Measurements from ENCODE around the gene TRIM26. TPM values are rescaled to one million over a fixed set of nuclear protein-coding genes. Genes with fewer than 3 reads are reported as not detected.

Gene TRIM26
- polyA plus RNA-seq, 1 of the 3 experiments (the other 2 are of a cell fraction) = 26.1 TPM

DNA sequence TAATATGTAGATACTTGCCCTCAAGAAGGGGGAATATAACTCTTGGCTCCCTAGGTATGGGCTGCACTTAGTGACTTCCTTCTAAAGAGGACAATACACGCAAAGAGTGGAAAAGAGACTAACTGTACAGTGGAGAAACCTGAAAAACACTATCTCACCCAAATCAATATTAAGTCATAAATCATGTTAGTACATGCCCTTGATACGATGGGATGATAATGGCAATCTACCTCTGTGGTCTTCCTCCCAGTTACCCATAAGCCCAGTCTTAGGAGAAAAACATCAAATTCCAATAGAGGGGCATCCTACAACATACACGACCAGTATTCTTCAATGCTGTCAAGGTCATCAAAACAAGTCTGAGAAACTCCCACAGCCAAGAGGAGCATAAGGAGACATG lies 1.3 kb downstream of the TRIM26 start:
- POLR2A ChIA-PET = interaction anchor here (2.5 kb wide), 1 partner anchor 114 kb away, joined by 10 read pairs; the partner anchor contains the start of gene TRIM39
- H4K20me1 ChIP-seq (ENCODE audit: insufficient read depth) = peaks cover 22% of the 10 kb centered on the region
- no peak overlapping the region; a peak in 1 of 4 replicates for H3K27ac ChIP-seq (ENCODE audit: low read depth in 2 of 2, low read length in 1 of 2)
- peak overlapping the region; percentile 86 for H3K9ac ChIP-seq
- H3K4me2 ChIP-seq = peak overlapping the region; percentile 85
- H3K9me2 ChIP-seq = no peaks in the 10 kb centered on the region
- no peaks in the 10 kb centered on the region for H3K9me3 ChIP-seq
- no peak overlapping the region for H2AFZ ChIP-seq (ENCODE audit: low read depth)
- H3K27me3 ChIP-seq (ENCODE audit: insufficient read depth) = no peaks in the 10 kb centered on the region
- no peaks in the 10 kb centered on the region for H3K36me3 ChIP-seq (replicated peaks in 1 of 2; ENCODE audit: control insufficient read depth in 1 of 2, insufficient read depth in 2 of 2, low read length in 1 of 2)
- H3F3A ChIP-seq (replicated peaks; ENCODE audit: insufficient read depth) = peaks cover 4% of the 10 kb centered on the region
- CTCF ChIA-PET = interaction anchor here (1.5 kb wide), 1 partner anchor 81 kb away, joined by 3 read pairs; no protein-coding TSS in a partner anchor
- no peak for TF ChIP-seq JUND (IDR thresholded peaks at IDR 0.05)
- TF ChIP-seq, protein P1, sequence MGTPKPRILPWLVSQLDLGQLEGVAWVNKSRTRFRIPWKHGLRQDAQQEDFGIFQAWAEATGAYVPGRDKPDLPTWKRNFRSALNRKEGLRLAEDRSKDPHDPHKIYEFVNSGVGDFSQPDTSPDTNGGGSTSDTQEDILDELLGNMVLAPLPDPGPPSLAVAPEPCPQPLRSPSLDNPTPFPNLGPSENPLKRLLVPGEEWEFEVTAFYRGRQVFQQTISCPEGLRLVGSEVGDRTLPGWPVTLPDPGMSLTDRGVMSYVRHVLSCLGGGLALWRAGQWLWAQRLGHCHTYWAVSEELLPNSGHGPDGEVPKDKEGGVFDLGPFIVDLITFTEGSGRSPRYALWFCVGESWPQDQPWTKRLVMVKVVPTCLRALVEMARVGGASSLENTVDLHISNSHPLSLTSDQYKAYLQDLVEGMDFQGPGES (IDR thresholded peaks at IDR 0.05; ENCODE audit: low read depth, low read length) = no peak
- TF ChIP-seq EP300 (IDR thresholded peaks at IDR 0.05; ENCODE audit: borderline replicate concordance in 1 of 2, low read depth in 1 of 2, low read length in 1 of 2) = no peak
- no peak for TF ChIP-seq MEF2A (IDR thresholded peaks at IDR 0.05; ENCODE audit: borderline replicate concordance, low read depth)
- TF ChIP-seq GABPA (IDR thresholded peaks at IDR 0.05; ENCODE audit: low read depth) = no peak
- no peak for TF ChIP-seq TEAD4 (IDR thresholded peaks at IDR 0.05; ENCODE audit: borderline replicate concordance, insufficient read depth)
- peaks cover 56% of the 10 kb centered on the region for H3K79me2 ChIP-seq (ENCODE audit: insufficient read depth)
- H3K4me3 ChIP-seq (ENCODE audit: low read depth in 2 of 2, low read length in 1 of 2) = peak overlapping the region; percentile 86 to 91
- H3K4me1 ChIP-seq (ENCODE audit: control insufficient read depth in 1 of 2, insufficient read depth in 2 of 2, low read depth in 1 of 2, low read length in 1 of 2) = peaks cover 10 to 21% of the 10 kb centered on the region in 2 experiments; a peak in 3 of 4 replicates
- DNase-seq = no peak
- 68% methylated on average over 3 of the region's 3 CpGs for WGBS (ENCODE audit: low lambda C conversion rate)

DNA sequence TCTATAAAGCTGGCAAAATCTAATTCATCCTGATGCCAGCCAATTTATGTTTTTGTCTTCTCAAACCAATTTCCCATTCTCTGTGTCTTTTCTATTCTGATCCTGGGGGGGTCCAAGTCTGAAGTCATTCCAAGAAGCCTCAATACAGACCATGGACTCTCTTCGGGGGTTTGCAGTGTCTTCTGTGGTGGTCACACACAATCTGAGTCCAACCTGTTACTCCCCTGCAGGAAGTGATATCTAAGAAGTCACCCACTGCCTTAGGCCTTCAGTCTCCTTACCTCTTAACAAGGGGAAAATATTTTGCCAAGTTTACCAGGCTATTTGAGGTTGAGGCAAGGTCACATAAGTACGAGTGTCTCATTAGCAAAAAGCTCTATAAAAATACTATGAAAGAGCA lies 1.9 kb downstream of the TRIM26 start:
- Histone ChIP-seq H3K4me3 (ENCODE audit: low read depth in 2 of 2, low read length in 1 of 2) (peak overlapping the region in 1 of 2 experiments; percentile 86; a peak in 1 of 4 replicates), H3K9ac (no peak overlapping the region), H3K79me2 (ENCODE audit: insufficient read depth) (peaks cover 62% of the 10 kb centered on the region)

More for the DNA sequence above, 1.9 kb downstream of the TRIM26 start:
- H4K20me1 ChIP-seq (ENCODE audit: insufficient read depth) = peaks cover 26% of the 10 kb centered on the region
- TF ChIP-seq POLR2AphosphoS5 (IDR thresholded peaks at IDR 0.05; ENCODE audit: low read depth, low read length) (no peak), RFX5 (IDR thresholded peaks at IDR 0.05; ENCODE audit: low read length) (no peak), RCOR1 (IDR thresholded peaks at IDR 0.05; ENCODE audit: low read length) (no peak), GABPA (IDR thresholded peaks at IDR 0.05; ENCODE audit: low read depth) (no peak), FOXJ3 (CRISPR knock-in tag; IDR thresholded peaks at IDR 0.05) (no peak), FOSL2 (IDR thresholded peaks at IDR 0.05; ENCODE audit: borderline replicate concordance, low read depth) (no peak), SIN3A (IDR thresholded peaks at IDR 0.05; ENCODE audit: borderline replicate concordance, low read depth, low read length) (no peak), GATA2 (CRISPR knock-in tag; IDR thresholded peaks at IDR 0.05) (no peak), RXRA (IDR thresholded peaks at IDR 0.05; ENCODE audit: borderline replicate concordance, low read depth) (no peak)
- TF ChIP-seq, protein P2, sequence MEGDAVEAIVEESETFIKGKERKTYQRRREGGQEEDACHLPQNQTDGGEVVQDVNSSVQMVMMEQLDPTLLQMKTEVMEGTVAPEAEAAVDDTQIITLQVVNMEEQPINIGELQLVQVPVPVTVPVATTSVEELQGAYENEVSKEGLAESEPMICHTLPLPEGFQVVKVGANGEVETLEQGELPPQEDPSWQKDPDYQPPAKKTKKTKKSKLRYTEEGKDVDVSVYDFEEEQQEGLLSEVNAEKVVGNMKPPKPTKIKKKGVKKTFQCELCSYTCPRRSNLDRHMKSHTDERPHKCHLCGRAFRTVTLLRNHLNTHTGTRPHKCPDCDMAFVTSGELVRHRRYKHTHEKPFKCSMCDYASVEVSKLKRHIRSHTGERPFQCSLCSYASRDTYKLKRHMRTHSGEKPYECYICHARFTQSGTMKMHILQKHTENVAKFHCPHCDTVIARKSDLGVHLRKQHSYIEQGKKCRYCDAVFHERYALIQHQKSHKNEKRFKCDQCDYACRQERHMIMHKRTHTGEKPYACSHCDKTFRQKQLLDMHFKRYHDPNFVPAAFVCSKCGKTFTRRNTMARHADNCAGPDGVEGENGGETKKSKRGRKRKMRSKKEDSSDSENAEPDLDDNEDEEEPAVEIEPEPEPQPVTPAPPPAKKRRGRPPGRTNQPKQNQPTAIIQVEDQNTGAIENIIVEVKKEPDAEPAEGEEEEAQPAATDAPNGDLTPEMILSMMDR (IDR thresholded peaks at IDR 0.05) = no peak
- TF ChIP-seq, protein P3, sequence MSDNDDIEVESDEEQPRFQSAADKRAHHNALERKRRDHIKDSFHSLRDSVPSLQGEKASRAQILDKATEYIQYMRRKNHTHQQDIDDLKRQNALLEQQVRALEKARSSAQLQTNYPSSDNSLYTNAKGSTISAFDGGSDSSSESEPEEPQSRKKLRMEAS (IDR thresholded peaks at IDR 0.05; ENCODE audit: low read depth) = no peak
- TF ChIP-seq, protein P4, sequence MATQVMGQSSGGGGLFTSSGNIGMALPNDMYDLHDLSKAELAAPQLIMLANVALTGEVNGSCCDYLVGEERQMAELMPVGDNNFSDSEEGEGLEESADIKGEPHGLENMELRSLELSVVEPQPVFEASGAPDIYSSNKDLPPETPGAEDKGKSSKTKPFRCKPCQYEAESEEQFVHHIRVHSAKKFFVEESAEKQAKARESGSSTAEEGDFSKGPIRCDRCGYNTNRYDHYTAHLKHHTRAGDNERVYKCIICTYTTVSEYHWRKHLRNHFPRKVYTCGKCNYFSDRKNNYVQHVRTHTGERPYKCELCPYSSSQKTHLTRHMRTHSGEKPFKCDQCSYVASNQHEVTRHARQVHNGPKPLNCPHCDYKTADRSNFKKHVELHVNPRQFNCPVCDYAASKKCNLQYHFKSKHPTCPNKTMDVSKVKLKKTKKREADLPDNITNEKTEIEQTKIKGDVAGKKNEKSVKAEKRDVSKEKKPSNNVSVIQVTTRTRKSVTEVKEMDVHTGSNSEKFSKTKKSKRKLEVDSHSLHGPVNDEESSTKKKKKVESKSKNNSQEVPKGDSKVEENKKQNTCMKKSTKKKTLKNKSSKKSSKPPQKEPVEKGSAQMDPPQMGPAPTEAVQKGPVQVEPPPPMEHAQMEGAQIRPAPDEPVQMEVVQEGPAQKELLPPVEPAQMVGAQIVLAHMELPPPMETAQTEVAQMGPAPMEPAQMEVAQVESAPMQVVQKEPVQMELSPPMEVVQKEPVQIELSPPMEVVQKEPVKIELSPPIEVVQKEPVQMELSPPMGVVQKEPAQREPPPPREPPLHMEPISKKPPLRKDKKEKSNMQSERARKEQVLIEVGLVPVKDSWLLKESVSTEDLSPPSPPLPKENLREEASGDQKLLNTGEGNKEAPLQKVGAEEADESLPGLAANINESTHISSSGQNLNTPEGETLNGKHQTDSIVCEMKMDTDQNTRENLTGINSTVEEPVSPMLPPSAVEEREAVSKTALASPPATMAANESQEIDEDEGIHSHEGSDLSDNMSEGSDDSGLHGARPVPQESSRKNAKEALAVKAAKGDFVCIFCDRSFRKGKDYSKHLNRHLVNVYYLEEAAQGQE (IDR thresholded peaks at IDR 0.05; ENCODE audit: low read depth, low read length) = no peak
- TF ChIP-seq, protein P5, sequence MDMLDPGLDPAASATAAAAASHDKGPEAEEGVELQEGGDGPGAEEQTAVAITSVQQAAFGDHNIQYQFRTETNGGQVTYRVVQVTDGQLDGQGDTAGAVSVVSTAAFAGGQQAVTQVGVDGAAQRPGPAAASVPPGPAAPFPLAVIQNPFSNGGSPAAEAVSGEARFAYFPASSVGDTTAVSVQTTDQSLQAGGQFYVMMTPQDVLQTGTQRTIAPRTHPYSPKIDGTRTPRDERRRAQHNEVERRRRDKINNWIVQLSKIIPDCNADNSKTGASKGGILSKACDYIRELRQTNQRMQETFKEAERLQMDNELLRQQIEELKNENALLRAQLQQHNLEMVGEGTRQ (IDR thresholded peaks at IDR 0.05; ENCODE audit: borderline replicate concordance, low read depth, low read length) = no peak
- no peaks in the 10 kb centered on the region for H3K9me2 ChIP-seq
- peak overlapping the region; percentile 85 for H3K4me2 ChIP-seq
- no peak overlapping the region for H2AFZ ChIP-seq (ENCODE audit: low read depth)
- H3F3A ChIP-seq (replicated peaks; ENCODE audit: insufficient read depth) = peaks cover 4% of the 10 kb centered on the region
- H3K9me3 ChIP-seq = no peaks in the 10 kb centered on the region
- H3K27ac ChIP-seq (ENCODE audit: low read depth in 2 of 2, low read length in 1 of 2) = no peak overlapping the region
- peaks cover 10 to 23% of the 10 kb centered on the region in 2 experiments; a peak in 3 of 4 replicates for H3K4me1 ChIP-seq (ENCODE audit: control insufficient read depth in 1 of 2, insufficient read depth in 2 of 2, low read depth in 1 of 2, low read length in 1 of 2)
- ChIA-PET POLR2A (no interaction called here), CTCF (interaction anchor here (1.0 to 1.5 kb wide), 2 partner anchors 15 to 80 kb away, joined by 3 read pairs; no protein-coding TSS in a partner anchor)
- DNase-seq = no peak
- WGBS (ENCODE audit: low lambda C conversion rate) = 73% methylated on average over 2 of the region's 2 CpGs
- no peaks in the 10 kb centered on the region for H3K27me3 ChIP-seq (ENCODE audit: insufficient read depth)
- H3K36me3 ChIP-seq (replicated peaks in 1 of 2; ENCODE audit: control insufficient read depth in 1 of 2, insufficient read depth in 2 of 2, low read length in 1 of 2) = no peaks in the 10 kb centered on the region

Measured in SK-N-SH (cell line).